SK-N-MC (cell line): ENCODE results near the gene CPLX4.

Experiments
- DNase-seq: peaks from one replicate; pipeline ENCODE4 v3.0.0-alpha.2; 2011; ENCODE audit warnings: low read depth, low spot score
- H3K27ac ChIP-seq: fragments of 200-600 bp; sonication (generic); 2 replicates; pipeline ENCODE4 v1.5.1; 2016; ENCODE audit warnings: mixed run types
- H3K36me3 ChIP-seq: fragments of 200-600 bp; sonication (generic); 2 replicates; pipeline ENCODE4 v1.6.1; 2017; ENCODE audit warnings: antibody characterized with exemption, low read length, mixed read lengths; ENCODE audit not compliant: insufficient read depth
- H3K4me3 ChIP-seq: fragments of 200-600 bp; sonication (generic); 2 replicates; pipeline ENCODE4 v1.5.1; 2016
- H3K9ac ChIP-seq: fragments of 200-600 bp; sonication (generic); 2 replicates; pipeline ENCODE4 v1.8.0; 2017; ENCODE audit warnings: mixed run types, mixed read lengths; ENCODE audit not compliant: insufficient read length
- H3K9me3 ChIP-seq: fragments of 200-600 bp; sonication (generic); 2 replicates; pipeline ENCODE4 v1.6.1; 2017; ENCODE audit warnings: low read depth, mild to moderate bottlenecking, antibody characterized with exemption, low read length, moderate library complexity, mixed read lengths
- EZH2 ChIP-seq: fragments of 200-600 bp; sonication (generic); IDR thresholded peaks from one replicate; pipeline ENCODE4 v1.6.1; 2017; ENCODE audit warnings: antibody characterized with exemption
- FOXP2 ChIP-seq: optimal IDR thresholded peaks from 2 replicates; pipeline ENCODE3; 2011; ENCODE audit warnings: mild to moderate bottlenecking, moderate library complexity; ENCODE audit not compliant: insufficient read depth; ENCODE audit errors: extremely low read length, control extremely low read depth
- POLR2AphosphoS5 ChIP-seq: IDR thresholded peaks from 2 replicates; pipeline ENCODE4 v1.6.1; 2012; ENCODE audit warnings: mild to moderate bottlenecking, low read depth, low read length, borderline replicate concordance

The CPLX4 gene

DNA sequence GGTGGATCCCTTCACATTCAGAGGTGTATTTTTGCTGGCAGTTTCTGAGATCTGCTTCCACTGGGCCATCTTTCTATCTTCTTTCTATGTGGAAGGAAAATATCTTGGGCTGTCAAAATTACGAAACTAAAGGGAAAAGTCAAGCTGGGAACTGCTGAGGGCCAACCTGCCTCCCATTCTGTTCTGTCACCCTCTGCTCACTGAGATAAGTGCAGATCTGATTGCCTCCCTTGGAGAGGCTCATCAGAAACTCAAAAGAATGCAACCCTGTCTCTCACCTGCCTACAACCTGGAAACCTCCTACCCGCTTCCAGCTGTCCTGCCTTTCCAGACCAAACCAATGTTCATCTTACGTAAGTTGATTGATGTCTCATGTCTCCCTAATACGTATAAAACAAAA is 71.7 kb downstream of the CPLX4 start:
- no peak for DNase-seq
- Histone ChIP-seq H3K27ac (peak overlapping the region; percentile 99), H3K36me3 (no peaks in the 10 kb centered on the region), H3K9me3 (no peaks in the 10 kb centered on the region), H3K9ac (peak overlapping the region; percentile 37), H3K4me3 (no peak overlapping the region)
- TF ChIP-seq EZH2 (no peak), FOXP2 (no peak), POLR2AphosphoS5 (no peak)
